Measurements from ENCODE around the gene TIMP1. TPM values are rescaled to one million over a fixed set of nuclear protein-coding genes. Genes with fewer than 3 reads are reported as not detected.

TIMP1 gene
- polyA plus RNA-seq, 1 of the 3 experiments (the other 2 are of a cell fraction): 323 TPM

DNA sequence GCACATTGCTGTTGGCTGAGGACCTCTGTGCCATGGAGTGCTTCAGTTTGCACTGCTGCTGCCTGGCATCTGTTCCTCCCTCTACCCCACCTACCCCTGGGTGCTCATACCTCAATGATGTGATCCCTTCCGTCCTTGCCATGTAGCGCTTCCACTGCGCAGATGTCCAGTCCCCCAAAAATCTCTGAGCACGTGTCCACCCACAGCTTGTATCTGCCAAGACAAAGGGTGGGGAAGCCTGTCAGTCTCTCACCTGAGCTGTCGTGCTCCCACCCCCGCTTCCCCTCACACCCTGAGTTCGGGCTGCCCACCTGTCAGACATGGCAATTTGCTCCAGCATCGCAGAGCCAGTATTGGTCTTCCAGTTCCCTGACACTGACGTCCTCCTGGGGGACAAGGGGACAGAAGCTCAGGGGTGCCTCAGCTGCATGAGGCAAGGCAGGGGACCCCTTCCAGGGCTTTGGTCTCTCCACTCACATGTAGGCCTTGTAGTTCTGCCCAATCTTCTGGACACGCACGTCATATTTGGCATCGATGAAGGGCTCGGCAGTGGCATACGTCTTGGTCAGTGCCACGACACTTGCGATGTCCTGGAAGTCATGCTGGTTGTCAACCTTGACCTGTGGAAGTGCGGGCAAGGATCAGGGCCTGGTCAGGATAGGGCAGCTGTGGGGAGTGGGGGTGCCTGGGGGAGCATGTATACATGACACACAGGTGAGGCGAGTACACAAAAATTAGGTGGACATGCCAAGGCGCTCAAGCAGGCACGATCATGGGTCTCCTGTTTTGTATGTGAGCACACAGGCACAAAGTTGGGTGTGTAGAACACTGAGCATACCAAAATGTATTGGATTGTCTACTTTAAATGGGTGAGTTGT, 6.0 kb upstream of the TIMP1 start:
- WGBS (ENCODE audit: low lambda C conversion rate): 66% methylated on average over 15 of the region's 20 CpGs
- no peak overlapping the region for H3K27ac ChIP-seq (ENCODE audit: low read depth in 2 of 2, low read length in 1 of 2)
- no peaks in the 10 kb centered on the region for H3K36me3 ChIP-seq (replicated peaks in 1 of 2; ENCODE audit: control insufficient read depth in 1 of 2, insufficient read depth in 2 of 2, low read length in 1 of 2)
- no peaks in the 10 kb centered on the region for H3K9me3 ChIP-seq
- no peaks in the 10 kb centered on the region for H3K9me2 ChIP-seq
- H2AFZ ChIP-seq (ENCODE audit: low read depth): no peak overlapping the region
- ChIA-PET CTCF (no interaction called here), POLR2A (no interaction called here)
- no peak for DNase-seq
- H4K20me1 ChIP-seq (ENCODE audit: insufficient read depth): no peaks in the 10 kb centered on the region
- no peak overlapping the region for H3K4me3 ChIP-seq (ENCODE audit: low read depth in 2 of 2, low read length in 1 of 2)
- H3F3A ChIP-seq (replicated peaks; ENCODE audit: insufficient read depth): peaks cover 3% of the 10 kb centered on the region
- no peak overlapping the region for H3K4me2 ChIP-seq
- H3K4me1 ChIP-seq (ENCODE audit: control insufficient read depth in 1 of 2, insufficient read depth in 2 of 2, low read depth in 1 of 2, low read length in 1 of 2): no peaks in the 10 kb centered on the region
- H3K79me2 ChIP-seq (ENCODE audit: insufficient read depth): no peaks in the 10 kb centered on the region
- H3K9ac ChIP-seq: no peak overlapping the region
- H3K27me3 ChIP-seq (ENCODE audit: insufficient read depth): no peaks in the 10 kb centered on the region; the same call in 1 of the 2 replicates
- TF ChIP-seq FOSL2 (IDR thresholded peaks at IDR 0.05; ENCODE audit: borderline replicate concordance, low read depth) (no peak), NRF1 (IDR thresholded peaks at IDR 0.05; ENCODE audit: low read depth, low read length) (no peak), RAD21 (IDR thresholded peaks at IDR 0.05; ENCODE audit: low read length) (no peak), EP300 (IDR thresholded peaks at IDR 0.05; ENCODE audit: borderline replicate concordance in 1 of 2, low read depth in 1 of 2, low read length in 1 of 2) (no peak), RCOR1 (IDR thresholded peaks at IDR 0.05; ENCODE audit: low read length) (no peak), TEAD4 (IDR thresholded peaks at IDR 0.05; ENCODE audit: borderline replicate concordance, insufficient read depth) (no peak), MEF2A (IDR thresholded peaks at IDR 0.05; ENCODE audit: borderline replicate concordance, low read depth) (no peak), ELF1 (IDR thresholded peaks at IDR 0.05) (no peak), GABPA (IDR thresholded peaks at IDR 0.05; ENCODE audit: low read depth) (no peak), POLR2AphosphoS5 (IDR thresholded peaks at IDR 0.05; ENCODE audit: low read depth, low read length) (no peak)
- TF ChIP-seq, protein P1, sequence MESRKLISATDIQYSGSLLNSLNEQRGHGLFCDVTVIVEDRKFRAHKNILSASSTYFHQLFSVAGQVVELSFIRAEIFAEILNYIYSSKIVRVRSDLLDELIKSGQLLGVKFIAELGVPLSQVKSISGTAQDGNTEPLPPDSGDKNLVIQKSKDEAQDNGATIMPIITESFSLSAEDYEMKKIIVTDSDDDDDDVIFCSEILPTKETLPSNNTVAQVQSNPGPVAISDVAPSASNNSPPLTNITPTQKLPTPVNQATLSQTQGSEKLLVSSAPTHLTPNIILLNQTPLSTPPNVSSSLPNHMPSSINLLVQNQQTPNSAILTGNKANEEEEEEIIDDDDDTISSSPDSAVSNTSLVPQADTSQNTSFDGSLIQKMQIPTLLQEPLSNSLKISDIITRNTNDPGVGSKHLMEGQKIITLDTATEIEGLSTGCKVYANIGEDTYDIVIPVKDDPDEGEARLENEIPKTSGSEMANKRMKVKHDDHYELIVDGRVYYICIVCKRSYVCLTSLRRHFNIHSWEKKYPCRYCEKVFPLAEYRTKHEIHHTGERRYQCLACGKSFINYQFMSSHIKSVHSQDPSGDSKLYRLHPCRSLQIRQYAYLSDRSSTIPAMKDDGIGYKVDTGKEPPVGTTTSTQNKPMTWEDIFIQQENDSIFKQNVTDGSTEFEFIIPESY (IDR thresholded peaks at IDR 0.05; ENCODE audit: borderline replicate concordance, low read depth): no peak
- TF ChIP-seq, protein P2, sequence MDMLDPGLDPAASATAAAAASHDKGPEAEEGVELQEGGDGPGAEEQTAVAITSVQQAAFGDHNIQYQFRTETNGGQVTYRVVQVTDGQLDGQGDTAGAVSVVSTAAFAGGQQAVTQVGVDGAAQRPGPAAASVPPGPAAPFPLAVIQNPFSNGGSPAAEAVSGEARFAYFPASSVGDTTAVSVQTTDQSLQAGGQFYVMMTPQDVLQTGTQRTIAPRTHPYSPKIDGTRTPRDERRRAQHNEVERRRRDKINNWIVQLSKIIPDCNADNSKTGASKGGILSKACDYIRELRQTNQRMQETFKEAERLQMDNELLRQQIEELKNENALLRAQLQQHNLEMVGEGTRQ (IDR thresholded peaks at IDR 0.05; ENCODE audit: borderline replicate concordance, low read depth, low read length): no peak
- TF ChIP-seq, protein P3, sequence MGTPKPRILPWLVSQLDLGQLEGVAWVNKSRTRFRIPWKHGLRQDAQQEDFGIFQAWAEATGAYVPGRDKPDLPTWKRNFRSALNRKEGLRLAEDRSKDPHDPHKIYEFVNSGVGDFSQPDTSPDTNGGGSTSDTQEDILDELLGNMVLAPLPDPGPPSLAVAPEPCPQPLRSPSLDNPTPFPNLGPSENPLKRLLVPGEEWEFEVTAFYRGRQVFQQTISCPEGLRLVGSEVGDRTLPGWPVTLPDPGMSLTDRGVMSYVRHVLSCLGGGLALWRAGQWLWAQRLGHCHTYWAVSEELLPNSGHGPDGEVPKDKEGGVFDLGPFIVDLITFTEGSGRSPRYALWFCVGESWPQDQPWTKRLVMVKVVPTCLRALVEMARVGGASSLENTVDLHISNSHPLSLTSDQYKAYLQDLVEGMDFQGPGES (IDR thresholded peaks at IDR 0.05; ENCODE audit: low read depth, low read length): no peak
